ENCODE data around the gene TMC4.

TMC4 gene

GRCh38 chr19:54152267-54152666 is 20.7 kb downstream of the TMC4 start:
- no peak for DNase-seq

GRCh38 chr19:54151362-54152035 is 21.5 kb downstream of the TMC4 start:
- no peak for DNase-seq

GRCh38 chr19:54149021-54149812 is 23.7 kb downstream of the TMC4 start:
- DNase-seq: no peak

GRCh38 chr19:54148158-54148557 is 24.8 kb downstream of the TMC4 start:
- no peak for DNase-seq

- DNase-seq: peak; percentile 19
Observed at GRCh38 chr19:54147676-54148075, 25.3 kb downstream of the TMC4 start.

GRCh38 chr19:54145541-54146158 is 27.3 kb downstream of the TMC4 start:
- DNase-seq: no peak

- no peak for DNase-seq
Observed at GRCh38 chr19:54142166-54142780, 30.7 kb downstream of the TMC4 start.

GRCh38 chr19:54141356-54141755 is 31.6 kb downstream of the TMC4 start:
- DNase-seq: peak; percentile 9

GRCh38 chr19:54138489-54139256 is 34.3 kb downstream of the TMC4 start:
- DNase-seq: no peak

- DNase-seq: no peak
Observed at GRCh38 chr19:54137699-54138488, 35.1 kb downstream of the TMC4 start, which contains the start of gene CNOT3. Gene CNOT3, plus strand, starts transcription at chr19:54137762. Its CDS starts 5,217 bp downstream, at chr19:54142979.

GRCh38 chr19:54136864-54137698 is 35.9 kb downstream of the TMC4 start:
- DNase-seq: peak; percentile 100

- DNase-seq: no peak
Observed at GRCh38 chr19:54136086-54136863, 36.7 kb downstream of the TMC4 start.

- DNase-seq: no peak
Observed at GRCh38 chr19:54133957-54134590, 38.9 kb downstream of the TMC4 start.

GRCh38 chr19:54133312-54133956 is 39.5 kb downstream of the TMC4 start:
- no peak for DNase-seq

- no peak for DNase-seq
Observed at GRCh38 chr19:54129617-54129996, 43.4 kb downstream of the TMC4 start.

- DNase-seq: no peak
Observed at GRCh38 chr19:54128796-54129616, 44.0 kb downstream of the TMC4 start.

- DNase-seq: no peak
Observed at GRCh38 chr19:54128441-54128725, 44.6 kb downstream of the TMC4 start.

Data from HCEC 1CT (cell line).